Nephron progenitor cell (in vitro differentiated cells): ENCODE measurements around the gene DENND6B.

Source experiments
- DNase-seq: peaks from one replicate; pipeline ENCODE4 v3.0.0; 2021
- H3K27ac Mint-ChIP-seq: 2 replicates; pipeline ENCODE4 v1.8.0; 2021; ENCODE audit warnings: mild to moderate bottlenecking, moderate library complexity, mixed read lengths
- H3K27me3 Mint-ChIP-seq: 2 replicates; pipeline ENCODE4 v1.8.0; 2021; ENCODE audit warnings: mild to moderate bottlenecking, low read depth, mixed read lengths; ENCODE audit not compliant: poor library complexity
- H3K36me3 Mint-ChIP-seq: 2 replicates; pipeline ENCODE4 v1.8.0; 2021; ENCODE audit warnings: low read depth, mixed read lengths
- H3K4me1 Mint-ChIP-seq: 2 replicates; pipeline ENCODE4 v1.8.0; 2021; ENCODE audit warnings: mixed read lengths
- H3K4me3 Mint-ChIP-seq: 2 replicates; pipeline ENCODE4 v1.8.0; 2021; ENCODE audit warnings: mild to moderate bottlenecking, moderate library complexity, mixed read lengths
- H3K9me3 Mint-ChIP-seq: 2 replicates; pipeline ENCODE4 v1.8.0; 2021; ENCODE audit warnings: mild to moderate bottlenecking, moderate library complexity, mixed read lengths
- TF ChIP-seq, protein P1 (sequence below): fragments of 200-600 bp; sonication (generic); IDR thresholded peaks from 2 replicates; pipeline ENCODE4 v1.5.0; 2021; ENCODE audit warnings: antibody characterized with exemption

Gene DENND6B

GRCh38 chr22:50303515-50303847 is 23.3 kb downstream of the DENND6B start:
- TF ChIP-seq, protein P1, sequence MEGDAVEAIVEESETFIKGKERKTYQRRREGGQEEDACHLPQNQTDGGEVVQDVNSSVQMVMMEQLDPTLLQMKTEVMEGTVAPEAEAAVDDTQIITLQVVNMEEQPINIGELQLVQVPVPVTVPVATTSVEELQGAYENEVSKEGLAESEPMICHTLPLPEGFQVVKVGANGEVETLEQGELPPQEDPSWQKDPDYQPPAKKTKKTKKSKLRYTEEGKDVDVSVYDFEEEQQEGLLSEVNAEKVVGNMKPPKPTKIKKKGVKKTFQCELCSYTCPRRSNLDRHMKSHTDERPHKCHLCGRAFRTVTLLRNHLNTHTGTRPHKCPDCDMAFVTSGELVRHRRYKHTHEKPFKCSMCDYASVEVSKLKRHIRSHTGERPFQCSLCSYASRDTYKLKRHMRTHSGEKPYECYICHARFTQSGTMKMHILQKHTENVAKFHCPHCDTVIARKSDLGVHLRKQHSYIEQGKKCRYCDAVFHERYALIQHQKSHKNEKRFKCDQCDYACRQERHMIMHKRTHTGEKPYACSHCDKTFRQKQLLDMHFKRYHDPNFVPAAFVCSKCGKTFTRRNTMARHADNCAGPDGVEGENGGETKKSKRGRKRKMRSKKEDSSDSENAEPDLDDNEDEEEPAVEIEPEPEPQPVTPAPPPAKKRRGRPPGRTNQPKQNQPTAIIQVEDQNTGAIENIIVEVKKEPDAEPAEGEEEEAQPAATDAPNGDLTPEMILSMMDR, result no peak
- Mint-ChIP-seq H3K36me3 (no peaks in the 10 kb centered on the region), H3K4me3 (no peak overlapping the region), H3K9me3 (no peaks in the 10 kb centered on the region), H3K27ac (no peak overlapping the region), H3K27me3 (no peaks in the 10 kb centered on the region), H3K4me1 (peaks cover 47% of the 10 kb centered on the region)
- DNase-seq, result no peak

DNA sequence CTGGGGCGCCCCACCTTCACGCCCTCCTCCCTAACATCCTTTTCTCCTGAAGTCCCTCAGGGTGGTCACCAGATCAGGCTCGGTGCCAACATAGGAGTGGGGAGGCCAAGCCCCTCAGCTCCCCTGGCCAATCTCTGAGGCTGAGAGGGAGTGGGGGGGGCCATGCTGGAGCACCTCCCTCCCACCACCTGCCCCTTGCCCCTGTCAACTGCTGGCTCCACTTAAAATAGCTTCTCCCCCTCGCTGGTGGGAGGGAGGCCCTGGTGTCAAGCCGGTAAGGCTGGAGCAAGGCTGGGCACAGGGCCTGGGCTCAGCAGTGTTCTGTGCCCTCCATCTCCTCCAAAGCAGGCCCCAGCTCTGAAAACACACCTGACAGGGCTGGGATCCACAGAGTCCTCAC is 24.2 kb downstream of the DENND6B start:
- peaks cover 5% of the 10 kb centered on the region for H3K27me3 Mint-ChIP-seq
- peaks cover 53% of the 10 kb centered on the region for H3K4me1 Mint-ChIP-seq
- no peaks in the 10 kb centered on the region for H3K36me3 Mint-ChIP-seq
- no peak for DNase-seq
- no peak overlapping the region for H3K27ac Mint-ChIP-seq
- no peaks in the 10 kb centered on the region for H3K9me3 Mint-ChIP-seq
- TF ChIP-seq, protein P1, result no peak
- no peak overlapping the region for H3K4me3 Mint-ChIP-seq

DNA sequence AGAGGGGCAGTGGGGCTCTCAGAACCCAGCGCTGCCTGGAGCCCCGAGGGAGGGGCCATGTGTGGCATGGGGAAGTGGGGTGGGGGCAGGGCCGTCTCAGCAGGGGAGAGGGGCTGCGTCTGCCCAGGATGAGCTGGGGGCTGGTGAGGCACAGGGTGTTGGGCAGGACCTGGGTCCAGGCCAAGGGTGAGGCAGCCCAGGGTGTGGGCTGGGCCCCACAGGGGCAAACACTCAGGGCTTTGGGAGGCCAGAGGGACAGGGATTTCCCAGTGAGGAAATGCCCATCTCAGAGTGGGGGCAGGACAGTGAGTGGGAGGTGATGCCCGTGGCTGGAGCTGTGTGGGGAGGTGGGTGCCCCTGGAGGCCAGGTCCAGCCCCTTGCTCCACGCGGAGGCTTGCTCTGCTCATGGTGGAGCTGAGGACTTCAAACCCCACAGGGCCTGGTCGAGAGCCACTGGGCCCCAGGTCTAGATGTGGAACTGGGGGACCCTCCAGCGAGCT is 24.7 kb downstream of the DENND6B start:
- H3K4me1 Mint-ChIP-seq, result peaks cover 57% of the 10 kb centered on the region

GRCh38 chr22:50301581-50301991 is 25.2 kb downstream of the DENND6B start:
- no peaks in the 10 kb centered on the region for H3K9me3 Mint-ChIP-seq
- H3K4me1 Mint-ChIP-seq, result peaks cover 57% of the 10 kb centered on the region
- no peaks in the 10 kb centered on the region for H3K36me3 Mint-ChIP-seq
- no peak for DNase-seq
- TF ChIP-seq, protein P1, result no peak
- no peak overlapping the region for H3K27ac Mint-ChIP-seq
- no peak overlapping the region for H3K4me3 Mint-ChIP-seq
- peaks cover 5% of the 10 kb centered on the region for H3K27me3 Mint-ChIP-seq

More for the DNA sequence above, 24.7 kb downstream of the DENND6B start:
- no peaks in the 10 kb centered on the region for H3K9me3 Mint-ChIP-seq
- H3K36me3 Mint-ChIP-seq, result no peaks in the 10 kb centered on the region
- no peak overlapping the region for H3K4me3 Mint-ChIP-seq
- peaks cover 5% of the 10 kb centered on the region for H3K27me3 Mint-ChIP-seq
- no peak overlapping the region for H3K27ac Mint-ChIP-seq
- no peak for DNase-seq
- TF ChIP-seq, protein P1, result no peak

DNA sequence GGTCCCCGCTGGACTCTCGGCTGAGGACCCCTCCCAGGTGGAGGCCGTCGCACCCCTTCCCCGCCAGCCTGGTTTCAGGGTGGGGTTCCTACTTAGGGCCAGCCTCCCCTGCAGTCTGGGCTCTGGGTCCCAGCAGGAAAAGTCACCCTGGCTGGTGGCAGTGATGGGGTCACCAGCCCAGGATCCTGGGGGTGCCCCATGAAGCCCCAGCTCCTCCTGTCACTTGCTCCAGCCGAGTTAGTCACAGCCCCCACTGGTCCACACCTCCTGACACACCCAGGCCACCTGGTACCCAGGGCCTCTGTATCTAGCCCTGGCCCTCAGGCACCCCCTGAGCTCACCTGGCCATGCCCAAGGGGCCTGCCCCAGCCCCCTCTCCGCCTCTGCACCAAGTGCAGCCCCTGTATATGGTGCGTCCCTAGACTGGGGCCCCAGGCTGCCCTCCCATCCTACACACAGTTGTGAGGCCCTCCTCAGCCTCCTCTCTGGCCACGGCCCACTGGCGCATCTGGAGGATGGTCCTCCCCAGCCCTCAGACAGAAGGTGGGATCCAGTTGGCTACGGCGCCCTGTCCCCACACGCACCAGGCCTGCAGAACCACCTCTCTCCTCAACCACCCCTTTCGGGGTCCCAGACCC is 26.1 kb downstream of the DENND6B start:
- no peak overlapping the region for H3K27ac Mint-ChIP-seq
- H3K4me1 Mint-ChIP-seq, result peaks cover 55% of the 10 kb centered on the region

More for the DNA sequence above, 26.1 kb downstream of the DENND6B start:
- Mint-ChIP-seq H3K27me3 (peaks cover 9% of the 10 kb centered on the region), H3K4me3 (peak overlapping the region; percentile 44), H3K36me3 (no peaks in the 10 kb centered on the region), H3K9me3 (no peaks in the 10 kb centered on the region)
- no peak for DNase-seq
- TF ChIP-seq, protein P1, result no peak
